Effector CD8-positive, alpha-beta T cell (primary cell): ENCODE results near the gene MRPL30.
"Not testable (repeated sequence)": the region's sequence is repeated elsewhere in the genome, so short reads cannot be mapped to it uniquely, and the experiment has no call there.

Experiments
- DNase-seq: peaks from one replicate; lab custom pipeline; 2025; lab: John Stamatoyannopoulos, UW

MRPL30 gene

DNA sequence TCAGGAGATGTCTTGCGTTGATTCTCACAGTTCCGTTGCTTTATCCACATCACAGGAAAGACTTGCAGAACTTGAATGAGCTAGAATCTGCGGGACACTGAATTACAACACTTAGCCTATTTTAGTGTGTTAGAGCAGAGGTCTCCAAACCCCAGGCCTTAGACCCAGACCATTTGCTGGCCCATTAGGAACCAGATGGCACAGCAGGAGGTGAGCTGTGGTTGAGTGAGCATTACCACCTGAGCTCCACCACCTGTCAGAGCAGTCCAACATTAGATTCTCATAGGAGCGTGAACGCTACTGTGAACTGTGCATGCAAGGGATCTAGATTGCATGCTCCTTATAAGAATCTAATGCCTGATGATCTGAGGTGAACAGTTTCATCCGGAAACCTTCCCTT lies 3.8 kb downstream of the MRPL30 start:
- no peak for DNase-seq

DNA sequence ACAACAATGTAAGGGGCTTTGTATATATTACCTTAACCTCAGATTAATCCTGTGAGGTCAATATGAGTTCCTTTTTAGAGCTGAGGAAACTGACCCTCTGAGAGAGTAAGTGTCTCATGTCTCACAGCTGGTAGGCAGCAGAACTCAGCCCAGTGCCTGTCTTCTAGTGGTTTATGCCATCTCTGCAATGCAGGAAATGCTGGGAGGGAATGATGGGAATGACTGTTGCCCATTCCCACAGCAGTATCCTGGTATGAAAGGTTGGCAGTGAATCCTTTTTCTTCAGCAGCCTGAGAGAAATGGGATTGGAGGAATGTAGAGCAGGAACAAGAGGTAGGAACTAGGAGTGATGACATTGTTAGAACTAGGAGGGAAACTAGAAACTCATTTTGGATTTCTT lies 6.0 kb downstream of the MRPL30 start:
- no peak for DNase-seq

DNA sequence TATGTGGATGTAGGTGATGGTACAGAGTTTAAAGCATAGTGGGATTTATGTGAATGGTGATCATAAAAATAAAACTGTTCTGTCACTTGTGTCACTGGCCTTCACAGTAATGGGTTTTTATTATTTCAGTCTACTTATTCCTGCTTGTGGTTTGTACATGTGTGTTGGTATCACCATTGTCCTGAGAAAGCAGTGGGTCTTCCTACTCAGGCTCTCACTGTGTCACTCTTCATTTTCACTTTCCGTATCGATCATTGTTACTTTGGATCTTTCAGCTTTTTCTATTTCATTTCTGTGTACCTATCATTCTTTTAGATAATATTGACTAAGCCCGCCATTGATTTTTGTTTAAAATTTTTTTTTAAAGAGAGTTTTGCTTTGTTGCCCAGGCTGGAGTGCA lies 7.4 kb downstream of the MRPL30 start:
- DNase-seq = no peak

DNA sequence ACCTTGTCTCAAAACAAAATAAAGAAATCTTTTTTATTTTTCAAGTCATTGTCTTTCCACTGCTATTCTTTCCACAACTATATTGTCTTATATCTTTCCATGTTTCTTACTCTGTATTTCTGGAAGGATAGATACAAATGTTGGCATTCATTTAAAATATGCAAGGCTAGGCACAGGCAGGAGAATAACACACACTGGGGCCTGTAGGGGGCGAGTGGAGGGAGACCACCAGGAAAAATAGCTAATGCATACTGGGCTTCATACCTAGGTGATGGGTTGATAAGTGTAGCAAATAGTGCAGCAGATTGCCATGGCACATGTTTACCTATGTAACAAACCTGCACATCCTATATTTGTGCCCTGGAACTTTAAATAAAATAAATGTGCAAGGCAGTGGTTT lies 9.6 kb downstream of the MRPL30 start:
- no peak for DNase-seq

DNA sequence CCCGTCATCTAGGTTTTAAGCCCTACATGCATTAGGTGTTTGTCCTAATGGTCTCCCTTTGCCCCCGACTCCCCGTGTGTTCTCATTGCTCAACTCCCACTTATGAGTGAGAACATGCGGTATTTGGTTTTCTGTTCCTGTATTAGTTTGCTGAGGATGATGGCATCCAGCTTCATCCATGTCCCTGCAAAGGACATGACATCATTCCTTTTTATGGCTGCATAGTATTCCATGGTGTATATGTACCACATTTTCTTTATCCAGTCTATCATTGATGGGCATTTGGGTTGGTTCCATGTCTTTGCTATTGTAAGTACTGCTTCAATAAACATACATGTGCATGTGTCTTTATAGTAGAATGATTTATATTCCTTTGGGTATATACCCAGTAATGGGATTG lies 11.4 kb downstream of the MRPL30 start:
- DNase-seq = not testable (repeated sequence)

DNA sequence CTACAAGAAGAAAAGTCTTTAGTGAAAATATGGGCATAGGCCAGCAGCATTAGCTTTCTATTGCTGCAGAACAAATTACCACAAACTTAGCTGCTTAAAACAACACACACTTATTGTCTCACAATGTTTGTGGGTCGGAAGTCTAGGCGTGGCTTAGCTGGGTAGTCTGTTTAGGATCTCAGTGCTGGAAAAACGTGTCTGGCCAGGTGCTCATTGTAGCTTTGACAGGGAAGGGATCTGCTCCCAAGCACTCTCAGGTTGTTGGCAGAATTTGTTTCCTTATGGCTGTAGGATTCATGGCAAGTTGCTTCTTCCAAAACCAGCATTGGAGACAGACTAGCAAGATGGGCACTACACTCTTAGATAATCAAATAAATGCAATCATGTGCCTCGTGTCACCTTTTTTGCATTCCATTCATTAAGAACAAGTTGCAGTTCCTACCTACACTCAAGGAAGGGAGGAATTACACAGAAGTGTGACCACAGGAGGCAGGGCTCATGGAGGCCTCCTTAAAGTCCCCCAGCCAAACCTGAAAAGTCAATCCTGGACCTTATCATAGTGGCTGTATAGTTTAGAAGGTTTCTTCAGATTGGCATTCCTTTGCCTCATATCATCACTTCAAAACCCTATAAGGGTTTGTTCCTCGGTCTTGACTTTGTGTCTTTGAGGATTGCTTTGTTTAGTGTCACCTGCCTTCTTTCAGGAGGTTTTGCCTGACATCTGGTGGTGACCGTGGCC lies 17.3 kb downstream of the MRPL30 start:
- DNase-seq = no peak

DNA sequence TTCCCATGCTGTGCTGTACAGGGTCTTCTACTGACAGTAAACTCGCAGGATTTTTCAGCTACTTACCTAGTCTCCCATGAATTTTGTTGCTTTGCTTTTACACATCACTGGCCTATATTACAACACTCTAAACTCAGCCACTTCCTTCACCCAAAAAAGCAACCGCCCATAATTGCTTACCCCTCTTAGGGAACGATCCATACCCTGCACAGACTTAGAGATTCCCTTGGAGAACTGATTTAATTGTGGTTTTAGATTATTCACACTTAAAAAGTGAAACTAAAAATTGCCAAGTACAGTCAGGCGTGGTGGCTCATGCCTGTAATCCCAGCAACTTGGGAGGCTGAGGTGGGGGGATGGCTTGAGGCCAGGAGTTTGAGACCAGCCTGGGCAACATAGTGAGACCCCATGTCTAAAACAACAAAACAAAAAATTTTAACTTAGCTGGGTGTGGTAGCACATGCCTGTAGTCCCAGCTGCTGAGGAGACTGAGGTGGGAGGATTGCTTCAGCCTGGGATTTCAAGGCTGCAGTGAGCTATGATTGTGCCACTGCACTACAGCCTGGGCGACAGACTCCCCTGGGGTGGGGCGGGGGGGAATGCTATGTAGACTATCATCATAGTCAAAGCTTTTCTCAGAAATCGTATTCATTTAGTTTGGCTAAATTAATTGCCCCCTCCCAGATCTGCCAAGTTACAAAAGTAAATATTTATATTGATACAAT lies 19.3 kb downstream of the MRPL30 start:
- DNase-seq = no peak

DNA sequence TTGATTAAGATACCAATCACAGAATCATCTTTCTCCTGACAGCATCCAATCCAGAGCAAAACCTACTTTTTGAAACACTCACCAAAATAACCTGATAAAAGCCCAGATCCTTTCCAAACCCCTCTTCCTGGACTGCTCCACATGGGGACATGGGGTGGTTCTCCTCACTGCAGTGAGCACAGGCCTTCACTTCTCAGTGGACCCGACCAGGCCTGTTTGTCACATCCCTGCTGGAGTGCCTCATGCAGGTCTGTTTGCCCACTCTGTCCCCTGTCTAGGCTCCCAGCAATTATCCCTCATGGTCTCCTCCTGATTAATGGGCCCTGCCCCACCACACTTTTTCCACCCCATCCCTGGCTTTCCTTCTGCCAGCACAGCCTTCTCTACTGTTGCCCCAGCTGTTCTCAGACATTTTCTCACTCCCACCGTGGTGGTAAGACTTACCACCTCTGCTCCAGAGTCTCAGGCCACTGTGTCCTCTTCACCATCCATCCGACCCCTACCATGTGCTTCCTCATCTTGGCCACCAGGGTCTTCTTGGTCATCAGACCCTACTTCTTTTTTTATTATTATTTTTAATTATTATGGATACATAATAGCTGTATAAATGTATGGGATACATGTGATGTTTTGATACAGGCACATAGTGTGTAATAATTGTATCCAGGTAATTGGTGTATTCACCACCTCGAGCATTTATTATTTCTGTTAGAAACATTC lies 21.1 kb downstream of the MRPL30 start:
- DNase-seq = no peak

DNA sequence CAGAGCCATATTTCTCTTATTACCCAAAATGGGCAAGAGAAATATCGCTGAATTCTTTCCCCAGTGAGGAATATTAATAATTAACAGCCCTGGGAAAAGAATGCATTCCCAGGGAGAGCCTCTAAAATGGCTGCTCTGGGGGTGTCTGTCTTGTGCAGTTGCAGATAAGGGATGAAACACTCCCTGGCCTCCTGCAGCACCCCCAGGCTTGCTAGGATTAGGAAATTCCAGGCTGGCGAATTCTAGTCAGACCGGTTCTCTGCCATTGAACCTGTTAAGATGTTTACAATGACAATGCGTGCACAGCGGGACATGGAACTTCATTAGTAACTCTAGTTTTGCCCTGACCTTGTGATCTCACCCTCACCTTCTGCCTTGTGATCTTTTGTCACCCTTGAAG lies 24.5 kb downstream of the MRPL30 start:
- no peak for DNase-seq

DNA sequence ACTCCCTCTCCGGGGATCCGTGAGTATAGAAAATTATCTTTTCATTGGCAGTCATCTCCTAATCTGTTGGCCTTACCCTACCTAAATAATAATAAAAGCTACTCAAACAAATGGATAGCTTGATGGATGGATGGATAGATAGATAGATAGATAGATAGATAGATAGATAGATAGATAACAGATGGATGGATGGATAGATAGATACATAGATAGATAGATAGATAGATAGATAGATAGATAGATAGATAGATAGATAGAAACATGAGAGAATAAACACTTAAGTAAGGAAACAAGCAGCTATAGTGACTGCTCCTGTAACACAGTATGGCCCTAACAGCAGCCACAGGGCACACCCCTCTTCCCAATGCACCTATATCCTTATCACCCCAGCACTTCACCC lies 35.1 kb downstream of the MRPL30 start:
- no peak for DNase-seq

DNA sequence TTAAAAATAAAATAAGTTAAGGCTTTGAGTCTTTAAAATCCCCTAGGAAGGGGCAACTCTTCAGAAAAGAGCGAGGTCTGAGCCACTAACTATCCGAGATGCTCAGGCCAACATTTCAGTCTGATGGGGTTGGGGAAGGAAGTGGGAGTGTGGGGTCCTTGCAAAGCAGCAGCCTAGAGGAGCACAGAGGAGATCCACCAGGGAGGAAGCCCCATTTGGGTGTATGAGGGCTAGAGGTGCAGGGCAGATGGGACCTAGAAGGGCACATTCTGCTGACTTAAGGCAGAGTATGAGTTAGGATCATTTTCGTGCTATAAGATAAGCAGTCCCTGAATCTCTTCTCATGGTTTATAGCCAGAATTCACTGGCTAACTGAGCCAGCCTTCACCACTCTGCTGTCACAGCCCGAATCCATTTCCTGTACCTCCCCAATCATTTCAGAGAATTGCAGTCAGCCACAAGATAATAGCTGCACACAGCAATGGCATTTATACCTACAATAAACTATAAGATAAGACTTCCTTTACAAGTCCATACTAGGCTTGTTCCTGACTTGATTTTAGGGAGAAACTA lies 37.0 kb downstream of the MRPL30 start:
- DNase-seq = no peak

DNA sequence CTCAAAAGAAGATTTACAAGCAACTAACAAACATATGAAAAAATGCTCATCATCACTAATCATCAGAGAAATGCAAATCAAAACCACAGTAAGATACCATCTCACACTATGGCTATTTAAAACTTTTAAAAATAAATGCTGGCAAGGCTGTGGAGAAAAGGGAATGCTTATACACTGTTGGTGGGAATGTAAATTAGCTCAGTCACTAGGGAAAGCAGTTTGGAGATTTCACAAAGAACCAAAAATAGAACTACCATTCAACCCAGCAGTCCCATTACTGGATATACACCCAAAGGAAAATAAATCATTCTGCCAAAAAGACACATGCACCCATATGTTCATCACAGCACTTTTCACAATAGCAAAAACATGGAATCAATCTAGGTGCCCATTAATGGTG lies 52.2 kb downstream of the MRPL30 start:
- not testable (repeated sequence) for DNase-seq

DNA sequence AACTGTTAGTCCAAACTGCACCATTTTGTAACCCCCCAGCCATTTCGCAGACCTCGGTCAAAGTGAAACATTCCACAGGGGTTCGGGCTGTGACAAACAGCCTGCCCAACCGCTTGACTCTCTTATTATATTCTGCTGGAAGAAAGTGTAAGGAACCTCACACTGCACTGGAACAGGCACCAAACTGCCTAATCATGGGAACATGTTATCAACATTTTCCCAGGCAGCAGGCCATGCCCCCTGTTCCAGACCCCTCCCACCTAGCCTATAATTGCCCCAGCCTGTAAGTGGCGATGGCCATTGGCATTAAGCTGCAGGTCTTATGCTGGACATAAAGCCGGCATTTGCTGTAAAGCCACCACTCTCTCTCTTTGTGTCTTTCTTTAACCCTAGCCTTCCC lies 57.6 kb downstream of the MRPL30 start:
- no peak for DNase-seq

DNA sequence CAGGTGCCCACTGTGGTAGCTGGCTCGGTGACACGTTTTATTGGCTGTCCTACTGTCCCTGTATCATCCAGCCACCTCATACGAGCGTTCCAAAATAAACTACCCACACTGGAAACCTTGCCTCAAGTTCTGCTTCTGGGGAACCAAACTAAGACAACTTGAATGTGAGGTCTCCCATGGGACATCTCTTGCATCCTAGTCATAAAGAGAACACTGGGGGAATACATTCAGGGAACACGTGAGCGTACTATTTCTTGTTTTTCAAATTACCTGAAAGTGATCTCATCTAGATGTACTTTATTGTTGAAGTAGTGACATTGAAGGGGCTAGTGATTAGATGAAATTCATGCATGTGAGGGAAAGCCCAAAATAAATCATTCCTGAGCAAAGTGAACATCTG lies 59.4 kb downstream of the MRPL30 start:
- no peak for DNase-seq

DNA sequence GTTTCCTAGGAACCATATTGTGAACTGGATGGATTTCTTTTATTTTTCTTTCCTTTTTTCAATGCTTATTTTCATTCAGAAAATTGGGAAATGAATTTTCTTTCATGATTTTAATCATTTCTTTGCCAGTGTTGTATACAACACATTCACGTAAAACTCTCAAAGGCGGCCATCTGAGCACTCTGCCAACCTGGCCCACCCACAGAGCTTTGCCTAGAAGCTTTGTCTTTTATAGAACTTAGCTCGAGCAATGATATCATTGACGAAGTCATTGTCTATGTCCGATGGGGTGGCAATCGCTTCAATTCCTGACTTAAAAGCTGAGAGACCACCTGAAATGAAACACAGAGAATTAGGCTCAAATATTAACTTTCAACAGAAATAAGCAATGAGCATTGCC lies 61.2 kb downstream of the MRPL30 start:
- DNase-seq = no peak
